Parathyroid adenoma (tissue), 2 donors: Measurements from ENCODE around the gene B3GAT1.

Experiments used
- H2AFZ ChIP-seq: fragments of 300-600 bp; sonication (generic); one replicate; pipeline ENCODE4 v1.7.0; 2017; ENCODE audit warnings: antibody characterized with exemption, mild to moderate bottlenecking
- H3K27ac ChIP-seq: fragments of 300-600 bp; sonication (generic); one replicate; pipeline ENCODE4 v1.7.0; 2017
- H3K27me3 ChIP-seq: fragments of 300-600 bp; sonication (generic); one replicate; pipeline ENCODE4 v1.7.0; 2017; ENCODE audit warnings: low read length; ENCODE audit not compliant: control insufficient read depth, insufficient read depth
- H3K36me3 ChIP-seq: fragments of 300-600 bp; sonication (generic); one replicate; pipeline ENCODE4 v1.7.0; 2017; ENCODE audit warnings: low read length; ENCODE audit not compliant: control insufficient read depth, insufficient read depth
- H3K4me1 ChIP-seq: fragments of 300-600 bp; sonication (generic); one replicate; pipeline ENCODE4 v1.7.0; 2017; ENCODE audit warnings: control low read depth
- H3K4me2 ChIP-seq: fragments of 300-600 bp; sonication (generic); one replicate; pipeline ENCODE4 v1.7.0; 2017; ENCODE audit warnings: low read length
- H3K4me3 ChIP-seq: fragments of 300-600 bp; sonication (generic); one replicate; pipeline ENCODE4 v1.7.0; 2017; ENCODE audit warnings: low read depth, low read length
- H3K79me2 ChIP-seq: fragments of 300-600 bp; sonication (generic); one replicate; pipeline ENCODE4 v1.7.0; 2017; ENCODE audit warnings: control low read depth
- H3K9ac ChIP-seq: fragments of 300-600 bp; sonication (generic); one replicate; pipeline ENCODE4 v1.7.0; 2017; ENCODE audit warnings: mild to moderate bottlenecking
- H3K9me3 ChIP-seq: fragments of 300-600 bp; sonication (generic); one replicate; pipeline ENCODE4 v1.7.0; 2017; ENCODE audit warnings: low read length; ENCODE audit not compliant: control insufficient read depth
- TF ChIP-seq, protein P1 (sequence below): fragments of 300-600 bp; sonication (generic); IDR thresholded peaks from one replicate; pipeline ENCODE4 v1.7.0; 2017; ENCODE audit warnings: antibody characterized with exemption, mild to moderate bottlenecking
- donor health status: primary hyperparathyroidism.

Gene B3GAT1

DNA sequence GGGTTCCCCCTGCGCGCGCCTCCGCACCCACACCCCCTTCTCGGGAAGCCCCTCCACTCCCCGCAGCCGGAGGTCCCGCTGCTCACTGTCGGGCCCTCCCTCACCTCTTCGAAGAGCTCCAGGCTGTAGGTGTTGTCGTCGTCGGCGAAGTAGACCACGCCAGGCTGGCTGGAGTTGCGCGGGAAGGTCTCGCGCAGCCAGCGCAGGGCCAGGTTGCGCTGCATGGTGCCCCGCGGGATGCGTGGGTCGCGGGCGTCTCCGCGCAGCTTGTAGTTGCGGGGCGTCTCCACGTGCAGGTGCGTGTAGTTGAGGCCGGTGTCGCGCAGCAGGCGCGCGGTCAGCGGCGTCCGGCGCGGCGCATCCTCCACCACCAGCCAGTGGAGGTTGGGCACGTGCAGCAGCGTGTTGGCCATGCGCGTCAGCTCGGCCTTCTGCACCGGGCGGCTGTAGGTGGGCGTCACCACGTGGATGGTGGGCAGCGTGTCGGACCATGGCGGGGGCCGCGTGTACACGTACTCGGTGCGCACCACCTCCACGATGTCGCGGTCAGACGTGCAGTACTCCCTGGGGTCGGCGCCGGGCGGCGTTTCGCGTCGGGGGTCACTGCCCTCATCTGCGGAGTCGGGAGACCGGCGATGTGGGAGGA lies 28.3 kb downstream of the B3GAT1 start:
- TF ChIP-seq, protein P1, sequence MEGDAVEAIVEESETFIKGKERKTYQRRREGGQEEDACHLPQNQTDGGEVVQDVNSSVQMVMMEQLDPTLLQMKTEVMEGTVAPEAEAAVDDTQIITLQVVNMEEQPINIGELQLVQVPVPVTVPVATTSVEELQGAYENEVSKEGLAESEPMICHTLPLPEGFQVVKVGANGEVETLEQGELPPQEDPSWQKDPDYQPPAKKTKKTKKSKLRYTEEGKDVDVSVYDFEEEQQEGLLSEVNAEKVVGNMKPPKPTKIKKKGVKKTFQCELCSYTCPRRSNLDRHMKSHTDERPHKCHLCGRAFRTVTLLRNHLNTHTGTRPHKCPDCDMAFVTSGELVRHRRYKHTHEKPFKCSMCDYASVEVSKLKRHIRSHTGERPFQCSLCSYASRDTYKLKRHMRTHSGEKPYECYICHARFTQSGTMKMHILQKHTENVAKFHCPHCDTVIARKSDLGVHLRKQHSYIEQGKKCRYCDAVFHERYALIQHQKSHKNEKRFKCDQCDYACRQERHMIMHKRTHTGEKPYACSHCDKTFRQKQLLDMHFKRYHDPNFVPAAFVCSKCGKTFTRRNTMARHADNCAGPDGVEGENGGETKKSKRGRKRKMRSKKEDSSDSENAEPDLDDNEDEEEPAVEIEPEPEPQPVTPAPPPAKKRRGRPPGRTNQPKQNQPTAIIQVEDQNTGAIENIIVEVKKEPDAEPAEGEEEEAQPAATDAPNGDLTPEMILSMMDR, result no peak
- Histone ChIP-seq H3K36me3 (no peaks in the 10 kb centered on the region), H3K79me2 (no peaks in the 10 kb centered on the region), H3K27me3 (no peaks in the 10 kb centered on the region), H3K4me3 (no peak overlapping the region), H3K4me1 (no peaks in the 10 kb centered on the region), H3K9ac (no peak overlapping the region), H2AFZ (no peak overlapping the region), H3K9me3 (no peaks in the 10 kb centered on the region), H3K4me2 (no peak overlapping the region), H3K27ac (no peak overlapping the region)

DNA sequence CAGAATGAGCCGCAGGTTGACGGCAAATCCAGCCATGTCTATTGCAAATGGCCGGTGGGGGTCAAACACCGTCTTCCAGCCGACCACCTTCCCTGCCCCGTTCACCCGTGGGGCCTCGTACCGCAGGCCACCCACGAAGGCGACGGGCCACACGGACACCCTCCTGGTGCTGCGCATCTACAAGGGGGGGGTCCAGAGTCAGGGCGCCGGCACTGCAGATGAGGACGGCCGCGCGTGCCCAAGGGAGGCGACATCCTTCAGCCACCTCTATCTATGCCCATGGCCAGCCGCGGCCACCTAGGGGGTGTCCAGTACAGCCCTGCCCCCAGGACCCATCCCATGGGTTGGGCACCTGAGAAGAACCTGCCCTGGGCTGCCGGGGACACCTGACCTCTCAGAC lies 29.2 kb downstream of the B3GAT1 start:
- no peak overlapping the region for H3K4me3 ChIP-seq
- no peak overlapping the region for H3K4me2 ChIP-seq
- no peak overlapping the region for H2AFZ ChIP-seq
- TF ChIP-seq, protein P1, result no peak
- H3K79me2 ChIP-seq, result no peaks in the 10 kb centered on the region
- H3K4me1 ChIP-seq, result no peaks in the 10 kb centered on the region
- no peaks in the 10 kb centered on the region for H3K36me3 ChIP-seq
- H3K27ac ChIP-seq, result no peak overlapping the region
- no peaks in the 10 kb centered on the region for H3K9me3 ChIP-seq
- H3K27me3 ChIP-seq, result no peaks in the 10 kb centered on the region
- no peak overlapping the region for H3K9ac ChIP-seq

DNA sequence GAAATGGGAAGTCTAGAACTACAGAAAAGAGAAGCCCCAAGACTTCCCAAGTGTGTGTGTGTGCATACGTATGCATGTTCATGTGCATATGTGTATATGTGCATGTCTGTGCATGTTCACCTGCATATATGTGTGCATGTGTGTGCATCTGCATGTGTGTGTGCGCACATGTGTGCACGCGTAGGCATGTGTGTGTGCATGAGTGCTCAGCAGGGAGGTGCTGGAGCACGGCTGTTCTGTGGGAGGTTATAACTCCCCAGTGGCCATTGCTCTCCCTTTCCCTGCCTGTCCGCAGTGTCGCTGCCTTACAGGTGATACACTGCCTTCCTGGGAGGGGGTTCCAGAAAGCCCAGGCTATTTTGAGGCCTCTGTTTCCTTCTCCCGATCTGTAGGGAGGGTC lies 29.8 kb downstream of the B3GAT1 start:
- H3K4me3 ChIP-seq, result no peak overlapping the region

DNA sequence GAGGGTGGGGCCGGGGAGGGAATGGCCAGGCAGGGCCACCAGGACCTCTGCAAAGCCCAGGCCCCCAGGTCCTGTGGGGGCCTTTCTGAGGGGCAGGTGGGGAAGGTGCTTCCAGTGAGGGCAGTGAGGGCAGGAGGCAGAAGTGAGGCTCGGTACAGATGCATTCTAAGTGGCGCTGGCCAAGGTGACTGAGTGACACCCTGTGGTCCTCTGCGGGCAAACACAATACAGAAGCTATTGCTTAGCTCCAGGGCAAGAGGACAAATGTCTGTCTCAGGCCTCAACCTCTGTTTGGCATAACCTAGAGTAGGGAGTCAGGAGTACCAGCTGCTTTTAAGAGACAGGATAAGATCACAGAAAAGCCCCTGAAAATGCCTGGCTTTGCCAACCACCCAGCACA lies 31.3 kb downstream of the B3GAT1 start:
- Histone ChIP-seq H3K9ac (no peak overlapping the region), H2AFZ (no peak overlapping the region), H3K79me2 (no peaks in the 10 kb centered on the region), H3K4me3 (no peak overlapping the region), H3K9me3 (no peaks in the 10 kb centered on the region), H3K27ac (no peak overlapping the region), H3K36me3 (no peaks in the 10 kb centered on the region), H3K4me1 (no peaks in the 10 kb centered on the region), H3K4me2 (no peak overlapping the region), H3K27me3 (no peaks in the 10 kb centered on the region)
- TF ChIP-seq, protein P1, result no peak

More for the DNA sequence above, 29.8 kb downstream of the B3GAT1 start:
- no peaks in the 10 kb centered on the region for H3K9me3 ChIP-seq
- H3K4me2 ChIP-seq, result no peak overlapping the region
- no peaks in the 10 kb centered on the region for H3K36me3 ChIP-seq
- no peak overlapping the region for H3K27ac ChIP-seq
- no peaks in the 10 kb centered on the region for H3K79me2 ChIP-seq
- TF ChIP-seq, protein P1, result no peak
- no peak overlapping the region for H3K9ac ChIP-seq
- no peaks in the 10 kb centered on the region for H3K4me1 ChIP-seq
- H2AFZ ChIP-seq, result no peak overlapping the region
- H3K27me3 ChIP-seq, result no peaks in the 10 kb centered on the region

DNA sequence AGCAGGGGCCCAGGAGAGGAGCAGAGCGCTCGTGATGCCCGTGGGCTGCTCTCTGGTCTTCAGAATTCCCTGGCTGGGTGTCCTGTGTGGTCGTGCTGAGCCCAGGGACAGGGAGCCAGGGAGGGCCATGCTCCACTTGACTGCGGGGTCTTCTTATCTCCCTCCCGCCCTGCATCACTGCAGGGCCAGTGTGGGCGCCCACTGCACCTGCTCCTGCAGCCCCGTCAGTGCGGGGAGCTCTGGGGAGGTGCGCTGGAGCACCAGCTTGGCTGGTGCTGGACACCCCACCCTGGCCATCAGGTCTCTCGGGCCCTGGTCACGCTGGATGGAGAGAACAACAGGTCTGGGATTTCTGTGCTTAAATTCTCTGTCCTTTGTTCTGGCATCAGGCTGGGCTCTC lies 31.8 kb downstream of the B3GAT1 start:
- Histone ChIP-seq H3K4me3 (no peak overlapping the region), H3K4me1 (no peaks in the 10 kb centered on the region), H3K27me3 (no peaks in the 10 kb centered on the region), H3K9me3 (no peaks in the 10 kb centered on the region), H3K36me3 (no peaks in the 10 kb centered on the region), H3K4me2 (no peak overlapping the region), H3K9ac (no peak overlapping the region), H3K79me2 (no peaks in the 10 kb centered on the region), H2AFZ (no peak overlapping the region), H3K27ac (no peak overlapping the region)
- TF ChIP-seq, protein P1, result no peak
